Measurements from ENCODE around the gene KRT80.

KRT80 gene

DNA sequence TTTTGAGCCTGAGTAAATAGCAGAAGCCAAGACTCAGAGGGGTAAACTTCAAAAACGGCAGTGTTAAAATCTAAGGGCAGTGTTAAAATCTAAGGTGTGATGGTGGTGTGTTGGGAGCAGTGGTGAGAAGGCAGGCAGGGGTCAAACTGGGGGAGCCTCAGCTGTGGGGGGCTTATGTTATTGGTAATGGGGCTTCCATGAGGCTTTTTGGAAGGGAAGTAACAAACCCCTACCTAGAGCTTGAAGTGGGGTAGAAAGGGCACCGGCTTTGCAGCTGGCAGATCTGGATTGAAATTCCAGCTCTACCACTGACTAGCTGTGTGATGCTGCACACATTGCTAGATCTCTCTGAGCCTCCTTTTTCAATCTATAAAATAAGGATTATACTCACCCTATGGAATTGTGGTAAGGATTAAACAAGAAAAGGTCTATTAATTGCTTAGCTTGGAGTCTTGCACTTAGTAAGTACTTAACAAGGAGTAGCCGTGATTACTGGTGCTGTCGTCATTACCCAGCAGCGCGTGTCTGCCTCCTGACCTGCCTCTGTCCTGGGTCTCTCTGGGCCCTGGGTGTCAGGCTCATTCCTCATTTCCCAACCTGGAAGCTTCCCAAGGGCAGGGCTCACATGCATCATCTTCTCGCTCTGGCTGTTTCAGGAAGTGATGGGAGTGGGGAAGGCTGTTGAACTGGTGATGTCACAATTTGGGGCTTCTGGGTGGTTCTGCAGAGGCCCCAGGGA lies 18.5 kb upstream of the KRT80 start:
- DNase-seq: peak; percentile 55

DNA sequence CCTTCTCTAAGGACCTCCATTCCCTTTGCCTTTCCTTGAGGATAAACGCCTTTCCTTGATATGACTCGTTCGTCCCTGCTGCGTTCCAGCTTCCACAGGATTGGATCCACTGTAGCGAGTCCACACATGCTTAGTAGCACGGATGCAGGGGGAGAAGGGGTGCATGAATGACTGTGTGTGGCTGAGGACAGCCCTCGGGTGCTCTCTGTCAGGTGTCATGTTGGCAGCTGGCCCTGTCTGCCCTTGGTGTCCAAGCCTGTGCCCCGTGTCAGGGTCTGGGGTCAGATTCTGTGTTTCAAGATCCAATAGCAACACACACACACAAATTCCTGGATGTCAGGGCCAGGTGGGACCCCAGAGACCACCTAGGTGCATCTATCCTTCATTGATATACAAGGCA lies 17.5 kb upstream of the KRT80 start:
- no peak for DNase-seq

DNA sequence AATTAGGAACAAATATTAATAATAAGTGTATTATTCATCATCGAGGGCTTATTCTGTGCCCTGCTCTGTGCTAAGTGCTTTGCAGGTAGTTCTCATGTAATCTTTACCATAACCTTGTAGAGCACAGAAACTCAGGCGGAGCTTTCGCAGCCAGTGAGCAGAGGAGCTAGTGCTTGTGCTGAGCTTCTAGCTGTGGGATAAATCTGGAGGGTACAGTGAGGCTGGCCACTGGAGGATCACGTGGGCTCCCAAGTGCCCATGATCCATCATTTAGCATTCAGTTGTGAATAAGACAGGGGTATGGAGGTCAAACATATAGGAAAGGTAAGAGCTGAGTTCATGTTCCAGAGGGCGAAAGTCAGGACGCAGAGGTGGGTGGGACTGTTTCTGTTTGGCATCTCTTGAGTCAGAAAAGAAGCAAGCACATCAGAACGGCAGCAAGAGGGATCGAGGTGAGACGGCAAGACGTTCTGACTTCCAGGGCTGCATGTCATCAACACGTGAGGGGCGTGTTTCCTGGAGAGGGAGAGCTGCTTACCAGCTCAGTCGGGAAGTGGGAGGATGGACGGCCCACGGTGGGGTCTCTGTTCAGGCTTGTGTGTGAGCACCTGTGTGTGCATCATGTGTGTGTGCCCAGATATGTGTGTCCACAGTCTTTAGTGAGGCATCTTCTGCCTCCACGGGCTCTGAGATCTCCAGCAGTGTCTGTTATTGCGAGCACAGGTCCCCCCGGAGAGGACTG lies 16.8 kb upstream of the KRT80 start:
- no peak for DNase-seq

GRCh38 chr12:52207895-52208294 lies 16.1 kb upstream of the KRT80 start:
- DNase-seq: no peak

DNA sequence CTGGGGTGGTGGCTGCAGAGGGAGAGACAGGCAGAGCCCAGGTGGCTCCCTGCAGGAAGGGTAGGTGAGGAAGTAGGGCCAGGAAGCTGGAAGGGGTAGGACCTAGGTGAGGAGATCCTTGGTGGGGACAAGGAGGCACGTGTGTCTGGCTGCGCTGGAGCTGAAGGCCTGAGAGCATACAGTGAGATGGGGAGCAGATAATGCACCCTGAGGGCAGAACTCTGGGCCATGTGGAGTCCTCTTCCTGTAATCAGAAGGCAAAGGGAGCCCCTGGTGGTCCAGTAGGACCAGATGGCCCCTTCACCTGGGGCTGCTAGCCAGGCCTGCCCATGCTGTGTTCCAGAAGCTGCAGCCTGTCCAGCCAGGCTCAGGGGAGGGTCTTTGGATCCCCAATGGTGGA lies 15.3 kb upstream of the KRT80 start:
- DNase-seq: no peak

GRCh38 chr12:52206304-52207040 lies 14.7 kb upstream of the KRT80 start:
- DNase-seq: no peak

GRCh38 chr12:52205612-52206303 lies 13.9 kb upstream of the KRT80 start:
- DNase-seq: no peak

GRCh38 chr12:52204931-52205505 lies 13.2 kb upstream of the KRT80 start:
- DNase-seq: no peak

DNA sequence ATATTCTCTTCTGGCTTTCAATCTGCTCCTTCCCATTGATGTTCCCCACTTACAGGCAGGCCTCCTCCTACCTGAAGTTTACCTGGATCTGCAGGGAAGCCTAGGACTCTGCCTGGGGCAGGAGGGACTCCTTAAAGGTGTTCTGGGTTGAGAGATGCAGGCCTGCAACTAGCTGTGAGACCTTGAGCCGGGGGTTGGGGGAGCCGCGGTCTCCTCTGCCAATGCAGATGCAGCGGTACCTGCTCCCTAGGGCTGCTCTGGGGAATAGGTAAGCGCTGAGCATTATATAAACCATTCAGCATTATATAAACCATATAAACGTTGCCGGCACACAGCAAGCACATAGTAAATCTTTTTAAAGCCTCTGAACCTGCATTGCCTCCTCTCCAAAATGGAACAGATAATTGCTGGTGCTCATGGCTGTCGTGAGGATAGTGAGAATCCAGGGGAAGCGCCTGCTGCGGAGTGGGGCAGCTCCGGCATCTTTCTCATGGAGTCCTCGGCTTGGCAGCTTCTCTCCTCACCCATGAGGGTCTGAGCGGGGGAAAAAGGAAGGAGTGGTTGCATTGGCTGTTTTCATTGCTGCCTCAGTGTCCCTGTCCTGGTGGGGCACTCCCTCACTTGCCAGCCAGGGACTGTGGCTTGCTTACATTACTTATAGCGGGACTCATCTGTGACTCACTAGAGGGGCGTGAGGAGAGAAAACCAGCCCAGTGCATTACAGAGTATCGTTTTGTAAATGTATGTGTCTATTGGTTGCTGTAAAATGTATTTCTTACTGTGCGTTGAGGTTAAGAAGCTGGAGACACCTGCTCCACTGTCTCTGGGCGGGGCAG lies 12.5 kb upstream of the KRT80 start:
- no peak for DNase-seq

DNA sequence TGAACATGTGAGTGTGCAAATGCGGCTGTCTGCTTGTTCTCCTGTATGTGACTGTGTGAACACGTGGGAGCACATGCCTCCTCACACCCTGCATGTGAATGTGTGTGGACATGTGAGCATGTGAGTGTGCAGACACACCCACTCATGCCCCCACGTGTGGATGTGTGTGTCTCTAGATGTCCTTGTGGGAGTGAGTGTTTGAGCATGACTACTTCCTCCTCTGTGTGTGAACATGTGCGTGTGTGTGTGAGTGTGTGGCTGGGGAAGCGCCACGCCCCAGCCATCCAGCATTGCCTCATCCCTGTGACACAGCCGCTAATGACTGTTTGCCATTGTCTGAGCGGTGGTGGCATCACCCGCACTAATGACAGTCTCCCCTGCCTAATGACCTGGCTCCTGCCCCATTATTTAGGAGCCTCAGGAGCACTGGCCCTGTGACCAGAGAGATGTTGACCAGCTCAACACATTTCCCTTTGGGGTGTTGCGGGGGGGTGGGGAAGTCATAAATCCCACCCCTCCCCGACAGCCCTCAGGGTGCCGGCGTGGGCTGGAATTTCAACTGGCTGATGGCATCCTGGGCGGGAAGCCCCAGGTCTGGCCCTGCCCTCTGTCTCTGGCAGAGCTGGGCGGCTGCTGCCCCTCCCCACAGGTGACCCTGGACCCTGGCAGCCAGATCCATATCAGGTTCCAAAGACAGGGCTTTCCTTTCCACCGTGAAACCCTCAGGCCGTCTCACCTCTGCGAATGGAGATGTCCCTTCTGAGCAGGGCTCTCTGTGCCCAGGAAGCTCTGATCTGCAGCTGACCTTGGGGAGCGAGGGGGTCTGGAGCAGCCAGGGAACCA lies 11.5 kb upstream of the KRT80 start:
- peak; percentile 94 for DNase-seq

- DNase-seq: no peak
Measured at GRCh38 chr12:52202361-52203078, 10.7 kb upstream of the KRT80 start.

DNA sequence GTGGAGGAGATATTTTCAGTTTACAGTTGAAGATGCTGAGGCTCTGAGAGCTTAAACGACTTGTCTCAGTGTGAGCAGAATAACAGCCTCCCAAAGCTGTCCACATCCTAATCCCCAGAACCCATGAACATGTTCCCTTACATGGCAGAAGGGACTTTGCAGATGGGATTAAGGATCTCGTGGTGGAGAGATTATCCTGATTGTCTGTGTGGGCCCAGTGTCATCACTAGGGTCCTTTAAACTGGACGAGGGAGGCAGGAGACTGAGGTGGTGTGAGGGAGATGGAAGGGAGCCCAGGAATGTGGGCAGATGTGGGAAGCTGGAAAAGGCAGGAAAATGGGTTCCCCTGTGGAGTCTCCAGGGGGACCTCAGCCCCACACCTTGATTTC lies 9.6 kb upstream of the KRT80 start:
- no peak for DNase-seq

DNA sequence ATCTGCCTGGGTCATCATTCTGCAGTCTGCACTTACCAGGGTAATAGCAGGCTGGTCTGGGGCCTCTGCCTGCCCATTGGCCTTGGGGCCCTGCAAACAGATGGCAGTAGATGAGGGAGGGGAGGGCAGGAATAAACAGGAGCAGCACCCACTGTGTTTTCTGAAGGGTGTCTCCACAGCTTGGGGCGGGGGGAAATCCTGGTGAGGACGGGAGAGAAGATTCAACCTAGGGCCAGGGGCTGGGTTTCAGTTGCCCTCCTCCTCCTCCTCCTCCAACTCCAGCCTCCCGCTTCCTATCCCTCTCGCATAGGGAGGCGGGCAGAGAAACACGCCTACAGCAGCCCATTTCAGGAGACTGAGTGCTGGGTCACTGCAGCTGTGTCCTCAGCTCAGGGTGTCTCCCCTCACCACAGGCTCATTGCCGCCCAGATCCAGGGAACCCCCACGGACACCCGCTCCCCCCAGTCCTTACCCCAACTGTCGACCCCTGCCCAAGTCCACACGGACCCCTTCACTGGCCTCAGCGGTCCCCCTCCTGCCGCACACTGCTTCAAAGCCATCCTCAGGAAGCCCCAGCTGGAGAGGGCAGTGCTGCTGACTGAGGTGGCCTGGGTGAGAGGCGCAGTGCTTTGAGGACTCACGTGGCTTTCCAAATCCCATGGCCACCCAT lies 9.1 kb upstream of the KRT80 start:
- no peak for DNase-seq

- no peak for DNase-seq
Measured at GRCh38 chr12:52200086-52200780, 8.4 kb upstream of the KRT80 start.

DNA sequence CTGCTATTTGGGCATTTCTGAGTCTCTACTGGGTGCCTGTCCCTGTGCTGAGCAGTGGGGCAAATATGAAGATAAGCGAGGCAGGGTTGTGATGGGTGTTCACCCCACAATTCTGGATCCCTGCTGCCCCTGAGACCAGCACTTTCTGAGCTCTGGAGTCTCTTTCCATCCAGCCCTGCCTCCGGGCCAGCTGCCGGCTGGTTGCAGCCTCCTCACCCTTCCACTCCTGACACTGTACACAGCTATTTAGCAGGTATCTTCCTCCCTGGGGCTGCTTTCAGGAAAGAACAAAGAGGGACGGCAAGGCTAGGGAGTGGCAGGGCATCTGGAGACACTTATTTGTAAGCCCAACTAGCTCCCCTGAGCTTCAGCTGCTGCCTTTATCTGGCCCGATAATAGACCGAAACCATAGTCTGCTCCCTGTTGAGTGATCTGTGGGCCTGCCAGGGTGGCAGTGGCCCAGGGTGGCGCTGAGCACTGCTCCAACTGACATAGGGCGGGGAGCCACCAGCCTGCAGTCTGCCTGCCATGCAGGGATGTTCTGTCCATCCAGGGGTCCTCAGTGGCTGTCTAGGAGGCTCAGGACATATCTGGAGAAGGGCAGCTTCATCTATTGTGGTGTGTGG lies 7.6 kb upstream of the KRT80 start:
- DNase-seq: no peak

DNA sequence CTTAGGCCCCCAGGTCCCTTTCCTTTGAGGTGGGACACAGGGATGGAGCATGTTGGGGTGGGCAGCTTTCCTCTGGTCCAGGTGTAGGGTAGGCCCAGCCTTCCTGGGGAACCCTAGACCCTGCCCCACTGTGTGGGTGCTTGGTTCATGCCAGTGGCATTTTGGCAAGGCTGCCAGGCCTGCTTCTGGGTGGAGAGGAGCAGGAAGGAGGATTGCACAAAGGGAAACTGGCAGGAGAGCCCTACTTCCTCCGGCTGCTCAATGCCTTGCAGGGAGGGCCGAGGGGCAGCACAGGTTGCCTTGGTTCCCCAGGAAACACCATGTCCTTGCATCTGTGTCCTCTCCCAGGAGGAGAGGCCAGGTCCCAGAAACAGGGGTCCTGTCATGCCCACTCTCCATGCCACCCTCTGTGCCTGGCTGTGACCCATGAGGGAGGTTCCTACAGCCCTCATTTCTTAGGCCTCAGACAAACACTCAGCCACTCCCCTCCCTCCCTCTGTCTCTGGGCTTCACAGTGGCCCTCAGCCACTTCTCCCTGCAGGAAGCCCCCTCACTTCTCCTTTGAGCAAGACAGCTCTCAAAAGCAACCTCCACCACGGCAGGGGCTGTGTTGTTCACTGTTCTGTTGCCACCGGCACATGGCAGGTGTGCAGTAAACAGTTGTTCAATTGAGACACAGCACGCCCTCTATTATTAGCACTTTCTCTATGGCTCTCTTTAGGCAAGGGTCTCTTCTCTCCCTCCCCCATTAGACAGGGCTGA lies 6.8 kb upstream of the KRT80 start:
- peak; percentile 71 for DNase-seq

DNA sequence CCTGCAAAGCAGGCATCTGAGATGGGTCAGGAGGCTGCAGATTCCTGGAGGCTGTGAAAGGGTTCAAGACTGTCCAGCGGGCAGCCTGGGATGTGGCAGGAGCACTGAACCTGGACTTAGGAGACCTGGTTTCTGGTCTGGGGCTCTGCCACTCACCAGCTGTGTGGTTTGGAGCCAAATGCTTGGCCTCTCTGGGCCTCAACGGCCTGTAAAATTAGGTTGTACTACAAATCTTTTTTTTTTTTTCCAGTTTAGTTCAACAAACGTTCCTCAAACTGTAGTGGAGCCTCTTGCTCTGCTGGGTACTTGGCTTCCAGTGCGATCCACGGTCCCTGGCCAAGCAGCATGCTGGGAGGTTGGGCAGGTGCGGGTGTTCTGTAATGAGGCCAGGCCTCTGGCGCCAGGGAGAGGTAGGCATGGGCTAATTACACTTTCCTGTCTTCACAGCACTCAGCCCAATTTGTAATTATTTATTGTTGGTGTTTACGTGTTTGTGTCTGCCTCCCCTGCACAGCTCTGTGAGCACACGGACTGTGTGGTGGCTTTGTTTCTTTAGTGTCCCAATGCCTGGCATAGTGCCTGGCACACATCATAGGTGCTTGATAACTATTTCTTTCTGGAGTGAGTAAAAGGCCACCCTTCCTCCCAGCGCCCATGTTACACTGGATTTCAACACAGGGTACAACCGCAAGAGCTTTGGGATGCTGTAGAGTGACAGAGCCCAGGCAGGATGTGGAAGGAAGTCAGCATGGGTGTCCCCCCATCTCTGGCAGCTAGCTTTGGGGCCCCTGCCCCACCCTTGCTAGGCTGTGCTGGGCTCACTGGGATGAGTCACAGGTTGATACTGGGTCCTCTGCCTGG lies 5.8 kb upstream of the KRT80 start:
- peak; percentile 72 for DNase-seq

All from inflammatory macrophage treated with lipopolysaccharide for 4 hours (primary cell).